T-cell (primary cell): ENCODE results near the gene AK8. TPM values are rescaled to one million over a fixed set of nuclear protein-coding genes. Genes with fewer than 3 reads are reported as not detected.

Experiments
- ATAC-seq, 4 experiments: fragments of 200-7000 bp in 3 of 4; fragments of 150-1000 bp in 1 of 4; cut with Tn5 transposase; replicated peaks in 1 of 4; 1 replicate in 3 of 4; 2 replicates in 1 of 4; pipeline ENCODE4 v1.10.0; 2021; ENCODE audit warnings: moderate library complexity in 3 of 4, mild to moderate bottlenecking in 2 of 4, moderate number of reproducible peaks in 1 of 4
- CTCF ChIA-PET, 2 donors: fragments of 300-600 bp; sonication (Branson Sonifier 250); formaldehyde crosslinking; loops; one replicate each; lab custom pipeline; 2022; ENCODE audit warnings: antibody characterized with exemption in 2 of 2; lab: Charles Lee
- POLR2A ChIA-PET, 2 donors: fragments of 300-600 bp; sonication (Branson Sonifier 250); formaldehyde crosslinking; loops; one replicate each; lab custom pipeline; 2022; ENCODE audit warnings: antibody characterized with exemption in 2 of 2; lab: Charles Lee
- DNase-seq, 35 experiments: peaks; one replicate each; pipeline versions ENCODE4 v3.0.0 to v3.0.0-alpha.2; 2013 to 2023
- H3K27ac ChIP-seq: one replicate; pipeline ENCODE4 v1.5.1; 2013; ENCODE audit warnings: low read length
- H3K27me3 ChIP-seq, 2 experiments: replicated peaks in 1 of 2; 1 replicate in 1 of 2; 2 replicates in 1 of 2; pipeline versions ENCODE4 v1.6.1 to v1.7.0; 2013; ENCODE audit warnings: low read length in 1 of 2, mixed read lengths in 1 of 2; ENCODE audit not compliant: control insufficient read depth in 2 of 2, insufficient read depth in 2 of 2; ENCODE audit errors: extremely low read depth in 1 of 2
- H3K36me3 ChIP-seq, 2 donors: 1 replicate in 1 of 2; 2 replicates in 1 of 2; pipeline versions ENCODE4 v1.6.1 to v1.7.0; 2013; ENCODE audit warnings: low read length in 1 of 2; ENCODE audit not compliant: control insufficient read depth in 2 of 2, insufficient read depth in 1 of 2; ENCODE audit errors: extremely low read depth in 1 of 2
- H3K4me1 ChIP-seq, 2 experiments: 1 replicate in 1 of 2; 2 replicates in 1 of 2; pipeline versions ENCODE4 v1.6.1 to v1.7.0; 2013; ENCODE audit warnings: low read length in 2 of 2, mixed read lengths in 1 of 2; ENCODE audit not compliant: insufficient read depth in 2 of 2, control insufficient read depth in 1 of 2; ENCODE audit errors: extremely low read depth in 1 of 2
- H3K4me3 ChIP-seq, 2 donors: 1 replicate in 1 of 2; 2 replicates in 1 of 2; pipeline versions ENCODE4 v1.5.1 to v1.7.0; 2013; ENCODE audit warnings: mild to moderate bottlenecking in 2 of 2, low read length in 1 of 2, moderate library complexity in 1 of 2; ENCODE audit not compliant: control insufficient read depth in 1 of 2; ENCODE audit errors: extremely low read depth in 1 of 2
- H3K9me3 ChIP-seq: 2 replicates; pipeline ENCODE4 v1.7.0; 2013
- H3K27ac Mint-ChIP-seq, 2 donors: one replicate each; pipeline ENCODE4 v1.8.0; 2020 to 2021; ENCODE audit warnings: mild to moderate bottlenecking in 2 of 2, mixed read lengths in 2 of 2
- H3K27me3 Mint-ChIP-seq, 2 donors: one replicate each; pipeline ENCODE4 v1.8.0; 2021 to 2022; ENCODE audit warnings: mixed read lengths in 2 of 2
- H3K36me3 Mint-ChIP-seq: one replicate; pipeline ENCODE4 v1.8.0; 2021; ENCODE audit warnings: mixed read lengths
- H3K4me1 Mint-ChIP-seq, 3 donors: one replicate each; pipeline ENCODE4 v1.8.0; 2020 to 2022; ENCODE audit warnings: mixed read lengths in 3 of 3, mild to moderate bottlenecking in 1 of 3
- H3K4me3 Mint-ChIP-seq, 3 donors: one replicate each; pipeline ENCODE4 v1.8.0; 2020 to 2022; ENCODE audit warnings: mild to moderate bottlenecking in 3 of 3, mixed read lengths in 3 of 3, moderate library complexity in 3 of 3
- H3K9me3 Mint-ChIP-seq, 3 donors: one replicate each; pipeline ENCODE4 v1.8.0; 2020 to 2022; ENCODE audit warnings: mixed read lengths in 3 of 3
- WGBS: methylation state at CpG from one replicate; pipeline ENCODE4 v1.1.5; 2013; ENCODE audit warnings: missing lambda C conversion rate; ENCODE audit not compliant: insufficient coverage; 5-methylcytosine and 5-hydroxymethylcytosine counted together
- total RNA-seq, 35 experiments: library from RNA in 6 of 35; stranded (reverse) in 6 of 35; fragments of 120-200 nt in 1 of 35; gene quantifications; one replicate each; pipeline versions ENCODE4 v1.2.1 to v1.2.4 and lab custom pipeline; 2013 to 2026

AK8 gene
- total RNA-seq, 5 donors from 2014 or later (not counting 1 experiment from before 2014, with no cell fraction given), result not detected

- Mint-ChIP-seq H3K27me3 (no peaks in the 10 kb centered on the region), H3K27ac (no peak overlapping the region), H3K4me3 (no peak overlapping the region), H3K9me3 (no peaks in the 10 kb centered on the region), H3K4me1 (peaks cover 0 to 7% (median 6%) of the 10 kb centered on the region in 3 donors), H3K36me3 (peaks cover 54% of the 10 kb centered on the region)
- POLR2A ChIA-PET, result interaction anchor here (0.5 to 0.6 kb wide), 3 partner anchors 24 to 233 kb away, joined by 3 to 4 read pairs (median 3); no protein-coding TSS in a partner anchor
- CTCF ChIA-PET, result interaction anchor here in 1 of 2 donors (0.6 to 2.4 kb wide), 8 partner anchors 8 to 329 kb away, joined by 3 to 14 read pairs (median 4); partner anchors contain the start of gene TSC1
- WGBS, result 38% methylated on average over 8 of the region's 11 CpGs
- peak; percentile 83 to 99 (median 86) for ATAC-seq
- Histone ChIP-seq H3K36me3 (peaks cover 10 to 73% of the 10 kb centered on the region in 2 donors), H3K27me3 (no peaks in the 10 kb centered on the region), H3K4me3 (no peak overlapping the region), H3K4me1 (no peaks in the 10 kb centered on the region), H3K9me3 (no peaks in the 10 kb centered on the region), H3K27ac (no peak overlapping the region)
- DNase-seq, result peak; percentile 47 to 90 (median 73)
Measured at GRCh38 chr9:132901858-132902831, 24.1 kb upstream of the AK8 start.

- H3K27me3 Mint-ChIP-seq, result no peaks in the 10 kb centered on the region
- DNase-seq (no peak), ATAC-seq (no peak)
- no peak overlapping the region for H3K27ac ChIP-seq
- H3K27me3 ChIP-seq, result no peaks in the 10 kb centered on the region
- H3K4me1 Mint-ChIP-seq, result peaks cover 0 to 7% (median 6%) of the 10 kb centered on the region in 3 donors
- H3K4me1 ChIP-seq, result no peaks in the 10 kb centered on the region
- H3K36me3 ChIP-seq, result peaks cover 13 to 72% of the 10 kb centered on the region in 2 donors
- no peaks in the 10 kb centered on the region for H3K9me3 ChIP-seq
- no peak overlapping the region for H3K27ac Mint-ChIP-seq
- ChIA-PET CTCF (interaction anchor here in 1 of 2 donors (0.6 kb wide), 1 partner anchor 245 kb away, joined by 4 read pairs; no protein-coding TSS in a partner anchor), POLR2A (no interaction called here)
- no peak overlapping the region for H3K4me3 ChIP-seq
- 100% methylated on average over 4 of the region's 7 CpGs for WGBS
- H3K9me3 Mint-ChIP-seq, result no peaks in the 10 kb centered on the region
- H3K4me3 Mint-ChIP-seq, result no peak overlapping the region
- peaks cover 61% of the 10 kb centered on the region for H3K36me3 Mint-ChIP-seq
Measured at GRCh38 chr9:132898051-132898450, 20.0 kb upstream of the AK8 start.

- no peak overlapping the region for H3K27ac ChIP-seq
- Mint-ChIP-seq H3K27me3 (no peaks in the 10 kb centered on the region), H3K36me3 (peaks cover 58% of the 10 kb centered on the region), H3K4me3 (no peak overlapping the region), H3K9me3 (no peaks in the 10 kb centered on the region), H3K4me1 (peaks cover 0 to 2% (median 2%) of the 10 kb centered on the region in 3 donors), H3K27ac (no peak overlapping the region)
- H3K9me3 ChIP-seq, result no peaks in the 10 kb centered on the region
- H3K36me3 ChIP-seq, result peaks cover 13 to 67% of the 10 kb centered on the region in 2 donors
- ChIA-PET POLR2A (no interaction called here), CTCF (interaction anchor here in 1 of 2 donors (0.6 kb wide), 1 partner anchor 45 kb away, joined by 4 read pairs; no protein-coding TSS in a partner anchor)
- whole genome bisulfite sequencing, result 85% methylated on average over 6 of the region's 6 CpGs
- no peak overlapping the region for H3K4me3 ChIP-seq
- no peak for DNase-seq
- no peak for ATAC-seq
- H3K27me3 ChIP-seq, result no peaks in the 10 kb centered on the region
- H3K4me1 ChIP-seq, result no peaks in the 10 kb centered on the region
Measured at GRCh38 chr9:132896906-132897305, 18.8 kb upstream of the AK8 start.

- Mint-ChIP-seq H3K4me3 (no peak overlapping the region), H3K27ac (no peak overlapping the region), H3K36me3 (peaks cover 55% of the 10 kb centered on the region), H3K27me3 (no peaks in the 10 kb centered on the region), H3K4me1 (no peaks in the 10 kb centered on the region), H3K9me3 (no peaks in the 10 kb centered on the region)
- WGBS, result 98% methylated on average over 9 of the region's 13 CpGs
- Histone ChIP-seq H3K4me3 (no peak overlapping the region), H3K4me1 (no peaks in the 10 kb centered on the region), H3K9me3 (no peaks in the 10 kb centered on the region), H3K27me3 (no peaks in the 10 kb centered on the region), H3K36me3 (peaks cover 13 to 64% of the 10 kb centered on the region in 2 donors), H3K27ac (no peak overlapping the region)
- ChIA-PET CTCF (no interaction called here), POLR2A (no interaction called here)
- DNase-seq (no peak), ATAC-seq (no peak)
Measured at GRCh38 chr9:132896264-132896663, 18.2 kb upstream of the AK8 start.

- peaks cover 47% of the 10 kb centered on the region for H3K36me3 Mint-ChIP-seq
- H3K27me3 ChIP-seq, result no peaks in the 10 kb centered on the region
Measured at GRCh38 chr9:132894862-132895835, 17.1 kb upstream of the AK8 start.

GRCh38 chr9:132894346-132894745 lies 16.3 kb upstream of the AK8 start:
- CTCF ChIA-PET, result no interaction called here
- Histone ChIP-seq H3K36me3 (peaks cover 13 to 45% of the 10 kb centered on the region in 2 donors), H3K9me3 (no peaks in the 10 kb centered on the region), H3K4me1 (no peaks in the 10 kb centered on the region), H3K27me3 (no peaks in the 10 kb centered on the region), H3K27ac (no peak overlapping the region), H3K4me3 (no peak overlapping the region)
- H3K27me3 Mint-ChIP-seq, result no peaks in the 10 kb centered on the region
- H3K4me1 Mint-ChIP-seq, result no peaks in the 10 kb centered on the region
- no peak overlapping the region for H3K4me3 Mint-ChIP-seq
- peaks cover 42% of the 10 kb centered on the region for H3K36me3 Mint-ChIP-seq
- DNase-seq, result no peak
- POLR2A ChIA-PET, result no interaction called here
- no CpG with 5 or more reads among the region's 5 CpGs for WGBS
- no peak overlapping the region for H3K27ac Mint-ChIP-seq
- H3K9me3 Mint-ChIP-seq, result no peaks in the 10 kb centered on the region
- no peak for ATAC-seq

More at GRCh38 chr9:132894862-132895835, 17.1 kb upstream of the AK8 start:
- CTCF ChIA-PET, result no interaction called here
- POLR2A ChIA-PET, result no interaction called here
- Histone ChIP-seq H3K4me3 (no peak overlapping the region), H3K27ac (no peak overlapping the region), H3K36me3 (peaks cover 13 to 53% of the 10 kb centered on the region in 2 donors), H3K9me3 (no peaks in the 10 kb centered on the region), H3K4me1 (no peaks in the 10 kb centered on the region)
- Mint-ChIP-seq H3K9me3 (no peaks in the 10 kb centered on the region), H3K4me3 (no peak overlapping the region), H3K27ac (no peak overlapping the region), H3K27me3 (no peaks in the 10 kb centered on the region), H3K4me1 (no peaks in the 10 kb centered on the region)
- DNase-seq, result no peak
- no peak for ATAC-seq
- 93% methylated on average over 8 of the region's 9 CpGs for WGBS
